HK-2 (cell line): Measurements from ENCODE around the gene TTC32.

Experiments
- DNase-seq: peaks from one replicate; pipeline ENCODE4 v3.0.0-alpha.2; 2018; ENCODE audit not compliant: unreplicated experiment

TTC32 gene

GRCh38 chr2:19854596-19855541 is 46.9 kb downstream of the TTC32 start:
- no peak for DNase-seq

GRCh38 chr2:19851116-19851695 is 50.6 kb downstream of the TTC32 start:
- no peak for DNase-seq

GRCh38 chr2:19850056-19851050 is 51.4 kb downstream of the TTC32 start:
- DNase-seq: no peak

- no peak for DNase-seq
Measured at GRCh38 chr2:19848952-19849351, 52.8 kb downstream of the TTC32 start.

GRCh38 chr2:19848029-19848750 is 53.6 kb downstream of the TTC32 start:
- DNase-seq: no peak

GRCh38 chr2:19847486-19847885 is 54.3 kb downstream of the TTC32 start:
- DNase-seq: no peak
